Measurements from ENCODE around the gene ROCK2.

The ROCK2 gene

GRCh38 chr2:11367170-11367730 is 22.8 kb upstream of the ROCK2 start:
- DNase-seq (ENCODE audit: low spot score): no peak

- no peak for DNase-seq (ENCODE audit: low spot score)
Measured at GRCh38 chr2:11366326-11366741, 21.9 kb upstream of the ROCK2 start.

- DNase-seq (ENCODE audit: low spot score): no peak
Measured at GRCh38 chr2:11365096-11365879, 20.9 kb upstream of the ROCK2 start.

- DNase-seq (ENCODE audit: low spot score): no peak
Measured at GRCh38 chr2:11364565-11364887, 20.1 kb upstream of the ROCK2 start.

GRCh38 chr2:11363868-11364564 is 19.6 kb upstream of the ROCK2 start:
- DNase-seq (ENCODE audit: low spot score): no peak

- DNase-seq (ENCODE audit: low spot score): no peak
Measured at GRCh38 chr2:11359865-11360264, 15.4 kb upstream of the ROCK2 start.

GRCh38 chr2:11357428-11357972 is 13.1 kb upstream of the ROCK2 start:
- DNase-seq (ENCODE audit: low spot score): no peak

GRCh38 chr2:11356764-11357163 is 12.3 kb upstream of the ROCK2 start:
- DNase-seq (ENCODE audit: low spot score): no peak

GRCh38 chr2:11355194-11356053 is 11.0 kb upstream of the ROCK2 start:
- DNase-seq (ENCODE audit: low spot score): no peak

GRCh38 chr2:11354363-11355154 is 10.1 kb upstream of the ROCK2 start:
- DNase-seq (ENCODE audit: low spot score): no peak

GRCh38 chr2:11352781-11353537 is 8.5 kb upstream of the ROCK2 start:
- no peak for DNase-seq (ENCODE audit: low spot score)

- no peak for DNase-seq (ENCODE audit: low spot score)
Measured at GRCh38 chr2:11348209-11348749, 3.8 kb upstream of the ROCK2 start.

GRCh38 chr2:11347403-11347959 is 3.0 kb upstream of the ROCK2 start:
- no peak for DNase-seq (ENCODE audit: low spot score)

- DNase-seq (ENCODE audit: low spot score): no peak
Measured at GRCh38 chr2:11346023-11346482, 1.6 kb upstream of the ROCK2 start.

- DNase-seq (ENCODE audit: low spot score): peak; percentile 85
Measured at GRCh38 chr2:11344956-11345677, 681 bp upstream of the ROCK2 start.

- DNase-seq (ENCODE audit: low spot score): peak; percentile 42
Measured at GRCh38 chr2:11343650-11344341, 640 bp downstream of the ROCK2 start.

- no peak for DNase-seq (ENCODE audit: low spot score)
Measured at GRCh38 chr2:11343368-11343649, 1.1 kb downstream of the ROCK2 start.

GRCh38 chr2:11342551-11343367 is 1.7 kb downstream of the ROCK2 start:
- peak; percentile 57 for DNase-seq (ENCODE audit: low spot score)
